OCI-M2 (cell line): ENCODE results near the gene UBE2U.

Experiments
- DNase-seq: peaks from one replicate; lab custom pipeline; 2025; ENCODE audit not compliant: unreplicated experiment; lab: John Stamatoyannopoulos, UW

The UBE2U gene

DNA sequence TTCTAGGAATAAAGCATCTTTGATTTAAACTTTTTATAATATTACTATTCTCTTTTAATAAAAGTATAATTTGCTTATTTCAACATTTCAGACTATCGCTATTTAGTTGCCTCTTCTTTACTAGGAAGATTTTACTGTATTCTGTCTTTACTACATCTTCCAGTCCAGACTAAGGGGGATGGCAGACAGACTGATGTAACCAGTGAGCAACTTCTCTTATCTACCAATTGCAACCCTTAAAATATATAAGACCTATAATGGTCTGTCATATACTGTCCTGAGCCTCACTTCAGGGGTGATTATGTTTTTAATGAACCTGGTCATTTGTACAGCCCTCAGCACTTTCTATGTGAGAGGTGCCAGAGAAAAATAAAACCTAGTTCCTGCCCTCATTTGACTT lies 87.0 kb downstream of the UBE2U start:
- DNase-seq = no peak

- DNase-seq = no peak
Observed at GRCh38 chr1:64291931-64292330, 88.5 kb downstream of the UBE2U start.

DNA sequence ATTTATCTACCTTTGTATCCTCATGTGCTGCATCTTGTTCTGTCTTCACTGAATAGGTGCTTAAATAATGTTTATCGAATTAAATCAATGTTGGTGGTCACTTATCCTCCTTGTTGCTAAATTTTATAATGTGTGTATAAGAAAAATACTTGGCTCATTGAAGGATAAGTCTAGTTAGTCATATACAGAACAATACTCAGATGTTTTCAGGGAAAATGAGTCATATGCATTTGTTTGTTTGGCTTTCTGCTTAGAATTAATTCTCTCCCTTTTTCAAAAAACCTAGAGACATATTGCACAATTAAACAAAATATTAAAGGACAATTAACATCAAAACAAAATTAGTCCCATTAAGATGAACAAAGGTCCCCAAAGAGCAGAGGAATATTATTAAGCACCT lies 89.0 kb downstream of the UBE2U start:
- DNase-seq = no peak

GRCh38 chr1:64293820-64294219 lies 90.4 kb downstream of the UBE2U start:
- DNase-seq = no peak

GRCh38 chr1:64295136-64295535 lies 91.7 kb downstream of the UBE2U start:
- no peak for DNase-seq

GRCh38 chr1:64295561-64295960 lies 92.1 kb downstream of the UBE2U start:
- DNase-seq = no peak

- no peak for DNase-seq
Observed at GRCh38 chr1:64296459-64296858, 93.0 kb downstream of the UBE2U start.

GRCh38 chr1:64302194-64302593 lies 98.8 kb downstream of the UBE2U start:
- no peak for DNase-seq

DNA sequence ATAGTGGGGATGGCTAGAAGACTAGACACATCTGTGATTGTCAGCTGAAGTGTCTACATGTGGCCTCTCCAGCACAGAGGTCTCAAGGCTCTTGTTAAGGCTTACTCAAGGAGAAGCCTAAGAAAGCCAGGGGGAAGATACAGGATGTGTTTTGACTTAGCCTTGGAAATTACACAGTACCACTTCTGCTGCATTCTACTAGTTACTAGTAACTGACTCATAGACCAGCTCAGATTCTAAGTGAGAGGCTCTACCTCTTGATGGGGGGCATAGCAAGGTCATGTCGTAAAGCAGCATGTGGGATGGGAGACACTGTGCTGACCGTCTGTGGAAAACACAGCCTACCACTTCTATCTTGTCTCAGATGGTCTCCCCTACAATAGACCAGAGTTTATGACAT lies 99.5 kb downstream of the UBE2U start:
- DNase-seq = no peak

DNA sequence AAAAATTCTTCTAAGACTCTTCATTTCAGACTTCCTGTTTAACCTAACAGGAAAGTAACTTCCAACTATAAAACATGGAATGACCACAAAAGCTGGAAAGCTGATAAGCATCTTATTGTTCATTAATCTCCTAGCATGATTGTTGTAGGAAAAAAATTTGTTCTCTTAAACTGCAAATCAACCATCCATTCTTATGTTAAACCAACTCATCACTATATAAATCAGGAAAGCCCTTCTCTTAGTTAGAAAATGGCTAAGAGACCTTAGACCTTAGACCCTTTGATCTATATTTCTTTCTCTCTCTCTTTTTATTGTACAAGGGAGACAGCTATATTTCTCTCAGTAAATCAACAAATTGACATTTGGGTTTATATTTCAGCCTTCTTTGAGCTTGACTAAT lies 101.4 kb downstream of the UBE2U start:
- no peak for DNase-seq

- no peak for DNase-seq
Observed at GRCh38 chr1:64308866-64309265, 105.4 kb downstream of the UBE2U start.

- DNase-seq = no peak
Observed at GRCh38 chr1:64309431-64309831, 106.0 kb downstream of the UBE2U start.

- DNase-seq = no peak
Observed at GRCh38 chr1:64310760-64311159, 107.3 kb downstream of the UBE2U start.

DNA sequence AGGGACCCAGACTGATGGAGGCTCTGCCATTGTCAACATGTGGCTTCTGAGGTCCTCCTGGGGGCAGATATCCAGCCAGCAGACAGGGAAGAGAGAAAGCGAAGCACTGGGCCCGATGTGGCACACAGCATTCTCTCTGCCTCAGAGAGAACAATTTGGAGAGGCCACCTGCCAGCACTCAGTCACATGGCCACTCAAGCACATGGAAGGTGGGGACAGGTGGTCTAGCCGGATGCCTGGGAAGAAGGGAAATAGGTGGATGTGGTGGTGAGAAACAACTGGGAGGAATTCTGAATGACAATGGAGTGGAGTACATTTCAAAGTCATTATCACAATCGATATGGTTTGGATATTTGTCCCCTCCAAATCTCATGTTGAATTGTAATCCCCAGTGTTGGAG lies 109.0 kb downstream of the UBE2U start:
- DNase-seq = no peak

DNA sequence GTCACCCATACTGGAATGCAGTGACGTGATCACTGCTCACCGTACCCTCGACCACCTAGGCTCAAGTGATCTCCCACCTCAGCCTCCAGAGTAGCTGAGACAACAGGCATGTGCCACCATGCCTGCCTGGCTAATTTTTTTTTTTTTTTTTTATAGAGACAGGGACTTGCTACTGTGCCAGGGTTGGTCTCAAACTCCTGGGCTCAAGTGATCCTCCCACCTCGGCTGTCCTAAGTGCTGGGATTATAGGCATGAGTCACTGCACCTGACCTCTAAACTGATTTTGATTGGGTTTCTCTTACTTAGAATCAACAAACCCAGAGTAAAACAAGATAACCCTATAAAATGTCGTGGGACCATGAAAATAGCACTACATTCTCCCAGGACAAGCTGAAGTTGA lies 112.0 kb downstream of the UBE2U start:
- DNase-seq = no peak
